ENCODE measurements around the gene SLC15A1. TPM values are rescaled to one million over a fixed set of nuclear protein-coding genes. Genes with fewer than 3 reads are reported as not detected.

Gene SLC15A1
- total RNA-seq, 2 donors from 2014 or later = 2.4 to 38.5 TPM

DNA sequence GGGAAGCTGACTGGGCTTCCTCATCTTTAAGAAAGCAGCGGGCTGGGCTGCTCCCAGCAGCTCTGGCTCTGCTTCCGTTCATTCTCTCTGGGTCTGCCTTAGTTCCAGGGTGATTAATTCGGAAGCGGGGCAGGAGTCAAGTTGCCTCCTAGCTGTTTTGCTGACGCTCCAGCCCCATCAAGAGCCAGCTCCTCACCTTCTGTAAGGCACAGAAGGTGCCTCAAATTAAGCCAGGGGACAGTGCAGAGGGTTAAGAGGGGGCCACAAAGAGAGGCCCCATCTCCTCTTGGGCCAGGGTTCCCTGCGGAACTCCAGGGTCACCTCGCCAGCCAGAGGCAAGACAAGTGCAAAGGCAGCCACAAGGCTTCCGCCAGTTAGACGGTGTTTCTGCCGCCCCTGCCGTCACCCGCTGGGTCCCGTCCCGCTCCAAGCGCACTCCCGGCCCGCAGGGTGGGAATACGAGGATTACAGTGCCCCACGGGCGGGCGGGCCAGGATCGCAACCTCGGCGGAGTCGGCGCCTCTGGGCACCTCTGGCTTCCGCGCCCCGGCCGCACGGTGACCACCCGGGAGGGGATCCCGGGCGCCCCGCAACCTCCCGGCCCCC is 508 bp downstream of the SLC15A1 start:
- intact Hi-C loops (cut with DNase I) = no loop called here
- DNase-seq = no peak
- TF ChIP-seq CTCF (IDR thresholded peaks at IDR 0.05) = no peak
- H3K36me3 ChIP-seq = no peaks in the 10 kb centered on the region
- peaks cover 24% of the 10 kb centered on the region for H3K27me3 ChIP-seq
- peak overlapping the region in 1 of 2 donors; percentile 7 for H3K9ac ChIP-seq (ENCODE audit: low read depth in 2 of 2, low read length in 2 of 2)
- H3K9me3 ChIP-seq = no peaks in the 10 kb centered on the region
- H3K4me1 ChIP-seq = no peaks in the 10 kb centered on the region
- peak overlapping the region; percentile 42 for H3K4me3 ChIP-seq
- H3K27ac ChIP-seq = no peak overlapping the region

GRCh38 chr13:98751367-98751782 is 1.1 kb downstream of the SLC15A1 start:
- no peaks in the 10 kb centered on the region for H3K4me1 ChIP-seq
- H3K9me3 ChIP-seq = no peaks in the 10 kb centered on the region
- H3K27me3 ChIP-seq = peaks cover 24% of the 10 kb centered on the region
- intact Hi-C loops (cut with DNase I) = no loop called here
- peak overlapping the region; percentile 42 for H3K4me3 ChIP-seq
- TF ChIP-seq CTCF (IDR thresholded peaks at IDR 0.05) = no peak
- no peaks in the 10 kb centered on the region for H3K36me3 ChIP-seq
- DNase-seq = no peak
- no peak overlapping the region for H3K9ac ChIP-seq (ENCODE audit: low read depth in 2 of 2, low read length in 2 of 2)
- H3K27ac ChIP-seq = no peak overlapping the region

DNA sequence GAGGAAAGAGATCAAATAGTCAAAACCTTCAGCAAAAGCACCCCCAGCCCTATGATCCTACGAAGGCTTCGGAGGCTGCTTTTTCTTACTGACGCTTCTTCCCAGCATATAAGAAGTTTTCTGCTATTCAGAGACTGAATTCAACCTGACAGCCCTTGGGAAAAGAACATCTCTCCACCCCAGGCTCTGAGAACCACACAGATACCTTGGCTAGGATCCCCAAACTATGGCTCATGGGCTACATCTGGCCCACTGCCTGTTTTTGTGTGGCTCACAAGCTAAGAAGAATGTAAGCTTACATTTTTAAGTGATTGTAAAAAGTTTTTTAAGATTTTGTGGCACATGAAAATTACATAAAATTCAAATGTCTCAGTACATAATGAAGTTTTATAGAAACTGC is 3.0 kb downstream of the SLC15A1 start:
- H3K4me3 ChIP-seq = no peak overlapping the region

DNA sequence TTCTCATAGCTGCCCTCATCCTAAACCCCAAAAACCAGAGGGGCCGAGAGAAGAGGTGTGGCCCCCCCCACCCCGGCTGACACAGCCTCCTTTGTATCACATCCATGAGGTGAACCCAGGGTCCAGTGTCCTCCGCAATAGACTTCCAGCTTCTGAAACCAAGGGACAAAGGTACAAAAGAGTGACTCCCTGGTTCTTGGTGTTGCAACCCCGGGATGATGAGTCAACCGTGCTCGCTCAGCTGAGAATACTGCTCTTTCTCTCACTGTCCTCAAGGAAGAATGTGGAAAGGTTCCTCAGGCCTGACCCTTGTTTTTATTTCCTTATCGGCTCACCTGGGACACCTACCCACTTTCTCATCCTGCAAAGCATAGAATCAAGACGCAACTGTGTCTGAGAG is 5.5 kb downstream of the SLC15A1 start:
- intact Hi-C loops (cut with DNase I) = no loop called here
- Histone ChIP-seq H3K4me1 (no peaks in the 10 kb centered on the region), H3K9ac (ENCODE audit: low read depth in 2 of 2, low read length in 2 of 2) (no peak overlapping the region), H3K4me3 (no peak overlapping the region), H3K27me3 (peaks cover 8% of the 10 kb centered on the region), H3K27ac (no peak overlapping the region), H3K9me3 (no peaks in the 10 kb centered on the region), H3K36me3 (no peaks in the 10 kb centered on the region)
- no peak for DNase-seq
- no peak for TF ChIP-seq CTCF (IDR thresholded peaks at IDR 0.05)

More for the DNA sequence above, 3.0 kb downstream of the SLC15A1 start:
- Histone ChIP-seq H3K9me3 (no peaks in the 10 kb centered on the region), H3K36me3 (no peaks in the 10 kb centered on the region), H3K4me1 (no peaks in the 10 kb centered on the region), H3K9ac (ENCODE audit: low read depth in 2 of 2, low read length in 2 of 2) (no peak overlapping the region), H3K27ac (no peak overlapping the region), H3K27me3 (peaks cover 24% of the 10 kb centered on the region)
- intact Hi-C loops (cut with DNase I) = no loop called here
- TF ChIP-seq CTCF (IDR thresholded peaks at IDR 0.05) = no peak
- no peak for DNase-seq

- H3K36me3 ChIP-seq = no peaks in the 10 kb centered on the region
- TF ChIP-seq CTCF (IDR thresholded peaks at IDR 0.05) = no peak
- DNase-seq = no peak
- no peaks in the 10 kb centered on the region for H3K9me3 ChIP-seq
- no peaks in the 10 kb centered on the region for H3K4me1 ChIP-seq
- no peak overlapping the region for H3K27ac ChIP-seq
- H3K4me3 ChIP-seq = no peak overlapping the region
- intact Hi-C loops (cut with DNase I) = no loop called here
- H3K9ac ChIP-seq (ENCODE audit: low read depth in 2 of 2, low read length in 2 of 2) = no peak overlapping the region
- H3K27me3 ChIP-seq = no peaks in the 10 kb centered on the region
Measured at GRCh38 chr13:98743377-98743776, 9.1 kb downstream of the SLC15A1 start.

All from colonic mucosa (tissue), 4 donors.